SK-N-SH (cell line): Measurements from ENCODE around the gene NIPA2. TPM values are rescaled to one million over a fixed set of nuclear protein-coding genes. Genes with fewer than 3 reads are reported as not detected.

Experiments used
- CTCF ChIA-PET: fragments of 300-600, 350-600 bp; formaldehyde crosslinking; extraction: SDS; loops from one replicate; lab custom pipeline; 2021; lab: Yijun Ruan, JAX
- POLR2A ChIA-PET: fragments of 350-600 bp; sonication (Branson Sonifier 250); formaldehyde crosslinking; extraction: SDS; loops from one replicate; lab custom pipeline; 2020; ENCODE audit warnings: antibody characterized with exemption, inconsistent platforms; lab: Yijun Ruan, JAX
- DNase-seq: peaks from one replicate; pipeline ENCODE4 v3.0.0; 2012
- H2AFZ ChIP-seq: fragments of 200-600 bp; sonication (generic); 2 replicates; pipeline ENCODE4 v1.8.1; 2016; ENCODE audit warnings: antibody characterized with exemption, mild to moderate bottlenecking, low read depth
- H3F3A ChIP-seq: fragments of 200-600 bp; sonication (generic); replicated peaks from 2 replicates; pipeline ENCODE3; 2016; ENCODE audit warnings: antibody characterized with exemption, mild to moderate bottlenecking; ENCODE audit not compliant: insufficient read depth
- H3K27ac ChIP-seq, 2 experiments: fragments of 200-500 bp in 1 of 2; fragments of 200-600 bp in 1 of 2; sonication (Bioruptor generic) in 1 of 2; sonication (generic), shearing (Covaris generic) in 1 of 2; 2 replicates each; pipeline versions ENCODE4 v1.5.1 to v1.6.1; 2014 to 2016; ENCODE audit warnings: low read depth in 2 of 2, inconsistent platforms in 1 of 2, low read length in 1 of 2, mild to moderate bottlenecking in 1 of 2, mixed read lengths in 1 of 2
- H3K27me3 ChIP-seq: fragments of 200-600 bp; sonication (generic), shearing (Covaris generic); 2 replicates; pipeline ENCODE4 v1.6.1; 2016; ENCODE audit warnings: mixed run types; ENCODE audit not compliant: insufficient read depth
- H3K36me3 ChIP-seq, 2 experiments: fragments of 200-500 bp in 1 of 2; fragments of 200-600 bp in 1 of 2; sonication (Bioruptor generic) in 1 of 2; sonication (generic) in 1 of 2; replicated peaks in 1 of 2; 2 replicates each; pipeline versions ENCODE3 to v1.5.1; 2014 to 2016; ENCODE audit warnings: low read length in 1 of 2, mild to moderate bottlenecking in 1 of 2; ENCODE audit not compliant: insufficient read depth in 2 of 2, control insufficient read depth in 1 of 2
- H3K4me1 ChIP-seq, 2 experiments: fragments of 200-500 bp in 1 of 2; fragments of 200-600 bp in 1 of 2; sonication (Bioruptor generic) in 1 of 2; sonication (generic), shearing (Covaris generic) in 1 of 2; 2 replicates each; pipeline versions ENCODE4 v1.5.1 to v1.6.1; 2014 to 2016; ENCODE audit warnings: low read depth in 1 of 2, low read length in 1 of 2, mixed run types in 1 of 2; ENCODE audit not compliant: insufficient read depth in 2 of 2, control insufficient read depth in 1 of 2
- H3K4me2 ChIP-seq: fragments of 200-600 bp; sonication (generic), shearing (Covaris generic); 2 replicates; pipeline ENCODE4 v1.6.1; 2017; ENCODE audit warnings: mixed run types
- H3K4me3 ChIP-seq, 2 experiments: fragments of 200-500 bp in 1 of 2; fragments of 200-600 bp in 1 of 2; sonication (Bioruptor generic) in 1 of 2; sonication (generic), shearing (Covaris generic) in 1 of 2; 2 replicates each; pipeline versions ENCODE4 v1.5.1 to v1.8.1; 2014 to 2016; ENCODE audit warnings: low read depth in 2 of 2, inconsistent platforms in 1 of 2, low read length in 1 of 2, mild to moderate bottlenecking in 1 of 2, mixed read lengths in 1 of 2, moderate library complexity in 1 of 2
- H3K79me2 ChIP-seq: fragments of 200-600 bp; sonication (generic); 2 replicates; pipeline ENCODE4 v1.8.1; 2017; ENCODE audit warnings: mild to moderate bottlenecking; ENCODE audit not compliant: insufficient read depth
- H3K9ac ChIP-seq: fragments of 200-600 bp; sonication (generic); 2 replicates; pipeline ENCODE4 v1.6.1; 2017; ENCODE audit warnings: mixed run types
- H3K9me2 ChIP-seq: fragments of 200-600 bp; sonication (generic); 2 replicates; pipeline ENCODE4 v1.6.1; 2017; ENCODE audit warnings: mixed run types
- H3K9me3 ChIP-seq: fragments of 200-600 bp; sonication (generic); 2 replicates; pipeline ENCODE4 v1.6.1; 2017; ENCODE audit warnings: mixed run types, mild to moderate bottlenecking, moderate library complexity
- H4K20me1 ChIP-seq: fragments of 200-600 bp; sonication (generic); 2 replicates; pipeline ENCODE4 v1.6.1; 2017; ENCODE audit warnings: mild to moderate bottlenecking, mixed run types; ENCODE audit not compliant: insufficient read depth
- FOSL2 ChIP-seq: IDR thresholded peaks from 2 replicates; pipeline ENCODE4 v1.4.0; 2012; ENCODE audit warnings: low read depth, mild to moderate bottlenecking, moderate library complexity, borderline replicate concordance
- FOXJ3 ChIP-seq: sonication (generic); formaldehyde crosslinking; IDR thresholded peaks from 2 replicates; pipeline ENCODE4 v1.5.1; 2020; ENCODE audit warnings: mild to moderate bottlenecking, missing genetic modification reagents
- FOXM1 ChIP-seq: IDR thresholded peaks from 2 replicates; pipeline ENCODE4 v1.4.0; 2012; ENCODE audit warnings: low read depth, mild to moderate bottlenecking
- GATA2 ChIP-seq: sonication (generic); formaldehyde crosslinking; IDR thresholded peaks from 2 replicates; pipeline ENCODE4 v1.5.0; 2020; ENCODE audit warnings: mild to moderate bottlenecking, missing genetic modification reagents
- MEF2A ChIP-seq: IDR thresholded peaks from 2 replicates; pipeline ENCODE4 v1.4.0; 2012; ENCODE audit warnings: low read depth, borderline replicate concordance
- NFIC ChIP-seq: IDR thresholded peaks from 2 replicates; pipeline ENCODE4 v1.4.0; 2012; ENCODE audit warnings: borderline replicate concordance
- POLR2AphosphoS5 ChIP-seq: IDR thresholded peaks from 2 replicates; pipeline ENCODE4 v1.6.1; 2012; ENCODE audit warnings: low read depth, low read length
- RCOR1 ChIP-seq: fragments of 150-350 bp; IDR thresholded peaks from 2 replicates; pipeline ENCODE4 v1.6.1; 2017; ENCODE audit warnings: antibody characterized with exemption, low read length
- RFX5 ChIP-seq: IDR thresholded peaks from 2 replicates; pipeline ENCODE4 v1.6.1; 2012; ENCODE audit warnings: mild to moderate bottlenecking, improper control_type of control experiment, low read length
- RXRA ChIP-seq: IDR thresholded peaks from 2 replicates; pipeline ENCODE4 v1.4.0; 2012; ENCODE audit warnings: low read depth, mild to moderate bottlenecking, borderline replicate concordance
- SMC3 ChIP-seq: IDR thresholded peaks from 2 replicates; pipeline ENCODE4 v1.6.1; 2012; ENCODE audit warnings: low read depth, low read length, improper control_type of control experiment
- TCF12 ChIP-seq: IDR thresholded peaks from 2 replicates; pipeline ENCODE4 v1.4.0; 2012
- YY1 ChIP-seq: IDR thresholded peaks from 2 replicates; pipeline ENCODE4 v1.4.0; 2012; ENCODE audit warnings: low read depth, mild to moderate bottlenecking
- WGBS: methylation state at CpG from one replicate; pipeline ENCODE4 v1.1.6; 2017; ENCODE audit warnings: low lambda C conversion rate; 5-methylcytosine and 5-hydroxymethylcytosine counted together
- polyA plus RNA-seq, 3 experiments: library from polyadenylated mRNA; depleted of rRNA; stranded (reverse); fragments of >200 nt; gene quantifications; 2 replicates each; pipeline ENCODE4 v1.2.3, GENCODE V29; 2012
- TF ChIP-seq, protein P1 (sequence below): fragments of 200-600 bp; sonication (generic); IDR thresholded peaks from 2 replicates; pipeline ENCODE4 v1.6.1; 2017; ENCODE audit warnings: antibody characterized with exemption, mild to moderate bottlenecking, moderate library complexity
- TF ChIP-seq, protein P2 (sequence below): IDR thresholded peaks from 2 replicates; pipeline ENCODE4 v1.6.1; 2012; ENCODE audit warnings: mild to moderate bottlenecking, low read depth, low read length, moderate library complexity
- TF ChIP-seq, protein P3 (sequence below): IDR thresholded peaks from 2 replicates; pipeline ENCODE4 v1.4.0; 2012; ENCODE audit warnings: low read depth
- TF ChIP-seq, protein P4 (sequence below): IDR thresholded peaks from 2 replicates; pipeline ENCODE4 v1.4.0; 2012; ENCODE audit warnings: low read depth, borderline replicate concordance

Gene NIPA2
- polyA plus RNA-seq, 1 of the 3 experiments (the other 2 are of a cell fraction) = 32.0 TPM

DNA sequence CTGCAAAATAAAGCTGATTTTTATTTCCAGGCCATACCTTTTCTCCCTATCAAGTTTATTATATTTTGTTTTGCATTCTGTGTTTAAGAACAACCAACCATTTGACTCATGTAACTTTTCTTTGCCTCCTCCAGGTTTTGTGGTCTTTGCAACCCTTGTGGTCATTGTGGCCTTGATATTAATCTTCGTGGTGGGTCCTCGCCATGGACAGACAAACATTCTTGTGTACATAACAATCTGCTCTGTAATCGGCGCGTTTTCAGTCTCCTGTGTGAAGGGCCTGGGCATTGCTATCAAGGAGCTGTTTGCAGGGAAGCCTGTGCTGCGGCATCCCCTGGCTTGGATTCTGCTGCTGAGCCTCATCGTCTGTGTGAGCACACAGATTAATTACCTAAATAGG is 27.6 kb downstream of the NIPA2 start:
- 87% methylated on average over 6 of the region's 7 CpGs for WGBS
- Histone ChIP-seq H3K4me2 (no peak overlapping the region), H3K9ac (no peak overlapping the region), H4K20me1 (no peaks in the 10 kb centered on the region), H3K27ac (no peak overlapping the region), H3K9me3 (no peaks in the 10 kb centered on the region), H3K4me1 (no peaks in the 10 kb centered on the region), H3F3A (peaks cover 13% of the 10 kb centered on the region), H2AFZ (no peak overlapping the region), H3K79me2 (peaks cover 24% of the 10 kb centered on the region; the same call in 1 of the 2 replicates), H3K9me2 (no peaks in the 10 kb centered on the region), H3K36me3 (peaks cover 63 to 82% of the 10 kb centered on the region in 2 experiments), H3K27me3 (no peaks in the 10 kb centered on the region), H3K4me3 (no peak overlapping the region)
- DNase-seq = no peak
- TF ChIP-seq SMC3 (no peak), POLR2AphosphoS5 (no peak), YY1 (no peak), FOXJ3 (no peak), FOXM1 (no peak), NFIC (no peak), TCF12 (no peak), RXRA (no peak), MEF2A (no peak)
- TF ChIP-seq, protein P1, sequence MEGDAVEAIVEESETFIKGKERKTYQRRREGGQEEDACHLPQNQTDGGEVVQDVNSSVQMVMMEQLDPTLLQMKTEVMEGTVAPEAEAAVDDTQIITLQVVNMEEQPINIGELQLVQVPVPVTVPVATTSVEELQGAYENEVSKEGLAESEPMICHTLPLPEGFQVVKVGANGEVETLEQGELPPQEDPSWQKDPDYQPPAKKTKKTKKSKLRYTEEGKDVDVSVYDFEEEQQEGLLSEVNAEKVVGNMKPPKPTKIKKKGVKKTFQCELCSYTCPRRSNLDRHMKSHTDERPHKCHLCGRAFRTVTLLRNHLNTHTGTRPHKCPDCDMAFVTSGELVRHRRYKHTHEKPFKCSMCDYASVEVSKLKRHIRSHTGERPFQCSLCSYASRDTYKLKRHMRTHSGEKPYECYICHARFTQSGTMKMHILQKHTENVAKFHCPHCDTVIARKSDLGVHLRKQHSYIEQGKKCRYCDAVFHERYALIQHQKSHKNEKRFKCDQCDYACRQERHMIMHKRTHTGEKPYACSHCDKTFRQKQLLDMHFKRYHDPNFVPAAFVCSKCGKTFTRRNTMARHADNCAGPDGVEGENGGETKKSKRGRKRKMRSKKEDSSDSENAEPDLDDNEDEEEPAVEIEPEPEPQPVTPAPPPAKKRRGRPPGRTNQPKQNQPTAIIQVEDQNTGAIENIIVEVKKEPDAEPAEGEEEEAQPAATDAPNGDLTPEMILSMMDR = no peak
- ChIA-PET POLR2A (no interaction called here), CTCF (no interaction called here)

DNA sequence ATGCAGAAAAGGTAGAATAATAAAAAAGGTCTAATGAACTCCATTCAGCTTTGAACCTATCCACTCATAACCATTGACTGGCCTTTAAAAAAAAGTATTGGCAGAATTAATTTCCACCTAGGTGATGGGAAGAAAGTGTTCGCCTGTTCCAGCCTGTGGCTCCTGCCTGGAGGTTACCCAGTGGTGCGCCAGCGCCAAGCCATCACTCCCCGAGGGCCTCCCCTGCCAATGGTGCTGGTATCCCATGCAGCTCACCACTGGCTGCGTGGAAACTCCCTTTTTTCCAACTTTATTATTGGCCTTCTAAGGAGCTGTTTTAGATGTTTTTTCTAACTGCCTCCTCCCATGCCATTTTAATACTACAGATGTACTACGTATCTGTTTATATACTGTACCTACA is 29.4 kb downstream of the NIPA2 start:
- no peaks in the 10 kb centered on the region for H3K9me3 ChIP-seq
- no peak overlapping the region for H3K4me3 ChIP-seq
- POLR2A ChIA-PET = no interaction called here
- no peak for DNase-seq
- no peak overlapping the region for H2AFZ ChIP-seq
- H3K4me2 ChIP-seq = no peak overlapping the region
- H3K36me3 ChIP-seq = peaks cover 73 to 82% of the 10 kb centered on the region in 2 experiments
- H3F3A ChIP-seq = peaks cover 17% of the 10 kb centered on the region
- peaks cover 24% of the 10 kb centered on the region; the same call in 1 of the 2 replicates for H3K79me2 ChIP-seq
- H3K9ac ChIP-seq = no peak overlapping the region
- H4K20me1 ChIP-seq = no peaks in the 10 kb centered on the region
- H3K27ac ChIP-seq = no peak overlapping the region
- no peaks in the 10 kb centered on the region for H3K27me3 ChIP-seq
- CTCF ChIA-PET = no interaction called here
- H3K9me2 ChIP-seq = no peaks in the 10 kb centered on the region
- TF ChIP-seq, protein P2, sequence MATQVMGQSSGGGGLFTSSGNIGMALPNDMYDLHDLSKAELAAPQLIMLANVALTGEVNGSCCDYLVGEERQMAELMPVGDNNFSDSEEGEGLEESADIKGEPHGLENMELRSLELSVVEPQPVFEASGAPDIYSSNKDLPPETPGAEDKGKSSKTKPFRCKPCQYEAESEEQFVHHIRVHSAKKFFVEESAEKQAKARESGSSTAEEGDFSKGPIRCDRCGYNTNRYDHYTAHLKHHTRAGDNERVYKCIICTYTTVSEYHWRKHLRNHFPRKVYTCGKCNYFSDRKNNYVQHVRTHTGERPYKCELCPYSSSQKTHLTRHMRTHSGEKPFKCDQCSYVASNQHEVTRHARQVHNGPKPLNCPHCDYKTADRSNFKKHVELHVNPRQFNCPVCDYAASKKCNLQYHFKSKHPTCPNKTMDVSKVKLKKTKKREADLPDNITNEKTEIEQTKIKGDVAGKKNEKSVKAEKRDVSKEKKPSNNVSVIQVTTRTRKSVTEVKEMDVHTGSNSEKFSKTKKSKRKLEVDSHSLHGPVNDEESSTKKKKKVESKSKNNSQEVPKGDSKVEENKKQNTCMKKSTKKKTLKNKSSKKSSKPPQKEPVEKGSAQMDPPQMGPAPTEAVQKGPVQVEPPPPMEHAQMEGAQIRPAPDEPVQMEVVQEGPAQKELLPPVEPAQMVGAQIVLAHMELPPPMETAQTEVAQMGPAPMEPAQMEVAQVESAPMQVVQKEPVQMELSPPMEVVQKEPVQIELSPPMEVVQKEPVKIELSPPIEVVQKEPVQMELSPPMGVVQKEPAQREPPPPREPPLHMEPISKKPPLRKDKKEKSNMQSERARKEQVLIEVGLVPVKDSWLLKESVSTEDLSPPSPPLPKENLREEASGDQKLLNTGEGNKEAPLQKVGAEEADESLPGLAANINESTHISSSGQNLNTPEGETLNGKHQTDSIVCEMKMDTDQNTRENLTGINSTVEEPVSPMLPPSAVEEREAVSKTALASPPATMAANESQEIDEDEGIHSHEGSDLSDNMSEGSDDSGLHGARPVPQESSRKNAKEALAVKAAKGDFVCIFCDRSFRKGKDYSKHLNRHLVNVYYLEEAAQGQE = no peak
- TF ChIP-seq FOXJ3 = no peak
- no peak for TF ChIP-seq RFX5
- no peak for TF ChIP-seq RCOR1
- TF ChIP-seq YY1 = no peak
- TF ChIP-seq GATA2 (CRISPR knock-in tag) = no peak
- no peak for TF ChIP-seq MEF2A
- no peak for TF ChIP-seq FOSL2
- TF ChIP-seq, protein P3, sequence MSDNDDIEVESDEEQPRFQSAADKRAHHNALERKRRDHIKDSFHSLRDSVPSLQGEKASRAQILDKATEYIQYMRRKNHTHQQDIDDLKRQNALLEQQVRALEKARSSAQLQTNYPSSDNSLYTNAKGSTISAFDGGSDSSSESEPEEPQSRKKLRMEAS = no peak
- TF ChIP-seq, protein P1 = no peak
- TF ChIP-seq, protein P4, sequence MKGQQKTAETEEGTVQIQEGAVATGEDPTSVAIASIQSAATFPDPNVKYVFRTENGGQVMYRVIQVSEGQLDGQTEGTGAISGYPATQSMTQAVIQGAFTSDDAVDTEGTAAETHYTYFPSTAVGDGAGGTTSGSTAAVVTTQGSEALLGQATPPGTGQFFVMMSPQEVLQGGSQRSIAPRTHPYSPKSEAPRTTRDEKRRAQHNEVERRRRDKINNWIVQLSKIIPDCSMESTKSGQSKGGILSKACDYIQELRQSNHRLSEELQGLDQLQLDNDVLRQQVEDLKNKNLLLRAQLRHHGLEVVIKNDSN = no peak
- WGBS = 88% methylated on average over 6 of the region's 6 CpGs
- no peaks in the 10 kb centered on the region for H3K4me1 ChIP-seq
